ENCODE measurements around the gene USP35.
A peak's percentile ranks its signal among the peaks of the same experiment; 100 is the strongest.

Gene USP35

GRCh38 chr11:78255919-78256318, 67.2 kb downstream of the USP35 start:
- Histone ChIP-seq H3K4me3 (no peak overlapping the region), H3K27ac (peak overlapping the region in 1 of 21 experiments; percentile 40)

DNA sequence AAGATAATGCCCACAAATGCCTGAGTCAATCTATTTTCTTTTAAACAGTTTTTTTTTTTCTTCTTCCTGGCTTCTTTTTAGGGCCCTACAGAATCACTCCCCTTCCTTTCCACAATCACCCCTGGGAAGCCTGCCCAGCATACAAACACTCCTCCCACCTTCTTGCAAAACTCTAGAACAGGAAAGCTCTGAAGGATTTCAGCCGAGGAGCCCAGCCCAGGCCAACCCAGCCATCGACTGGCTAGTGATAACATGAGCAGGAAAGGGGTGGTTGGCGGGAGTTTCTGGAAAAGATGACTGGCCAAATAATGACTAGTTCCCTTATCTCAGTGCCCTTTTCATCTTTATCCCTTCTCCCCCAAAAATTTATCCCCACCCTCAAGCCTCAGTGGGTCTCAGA, 68.2 kb downstream of the USP35 start:
- Histone ChIP-seq H3K27ac (peak overlapping the region in 2 of 21 experiments; percentile 40 to 52), H3K4me3 (no peak overlapping the region)

GRCh38 chr11:78257654-78258053, 68.9 kb downstream of the USP35 start:
- Histone ChIP-seq H3K4me3 (no peak overlapping the region), H3K27ac (peak overlapping the region in 1 of 21 experiments; percentile 52)

DNA sequence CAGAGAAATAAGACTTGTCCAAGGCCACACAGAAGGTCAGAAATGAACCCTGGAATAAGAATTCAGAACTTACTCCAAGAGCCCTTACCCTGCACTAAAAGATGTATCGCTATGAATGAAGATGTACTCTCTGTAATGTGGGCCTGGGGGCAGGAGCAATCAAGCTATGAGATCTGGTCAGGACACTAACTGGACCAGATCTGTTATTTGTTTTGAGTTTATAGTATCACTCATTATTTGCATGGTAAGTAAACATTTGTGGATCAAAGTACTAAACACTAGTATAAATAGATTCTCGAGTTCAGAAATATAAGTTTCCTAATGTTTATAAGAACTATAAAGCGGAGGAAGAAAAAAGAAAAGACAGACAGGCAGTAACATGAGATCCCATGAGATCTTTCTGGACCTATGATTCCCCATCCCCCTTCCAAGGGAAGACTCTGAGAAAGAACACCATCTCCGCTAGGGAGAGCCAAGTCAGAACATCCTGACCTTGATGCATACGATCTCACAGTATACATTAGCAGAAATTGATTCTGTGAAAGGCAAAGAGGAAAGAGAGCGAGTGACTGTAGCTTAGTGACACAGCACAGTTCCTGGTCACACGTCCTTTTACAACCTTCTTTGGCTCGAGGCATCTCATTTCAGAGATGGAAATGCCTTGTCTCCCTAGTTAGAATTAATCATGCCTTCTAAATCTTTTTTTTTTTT, 71.2 kb downstream of the USP35 start:
- Histone ChIP-seq H3K27ac (no peak overlapping the region), H3K4me3 (no peak overlapping the region)

GRCh38 chr11:78261367-78261766, 72.6 kb downstream of the USP35 start:
- Histone ChIP-seq H3K27ac (no peak overlapping the region), H3K4me3 (no peak overlapping the region)

GRCh38 chr11:78261828-78262227, 73.1 kb downstream of the USP35 start:
- H3K27ac ChIP-seq, result no peak overlapping the region
- H3K4me3 ChIP-seq, result no peak overlapping the region

GRCh38 chr11:78262238-78262637, 73.5 kb downstream of the USP35 start:
- no peak overlapping the region for H3K4me3 ChIP-seq
- H3K27ac ChIP-seq, result no peak overlapping the region

- no peak overlapping the region for H3K27ac ChIP-seq
- H3K4me3 ChIP-seq, result no peak overlapping the region
Measured at GRCh38 chr11:78262691-78263090, 74.0 kb downstream of the USP35 start.
